Stimulated activated CD4-positive, alpha-beta T cell treated with anti-CD3 and anti-CD28 coated beads, TNF-alpha, amount 100 ng/mL, for 48 hours (primary cell): ENCODE results near the gene SLC6A18.
"Not testable (repeated sequence)": the region's sequence is repeated elsewhere in the genome, so short reads cannot be mapped to it uniquely, and the experiment has no call there.

Experiments
- DNase-seq, 3 donors: peaks; one replicate each; pipeline ENCODE4 v3.0.0-alpha.2; 2020; ENCODE audit warnings: low read depth in 3 of 3

The SLC6A18 gene

DNA sequence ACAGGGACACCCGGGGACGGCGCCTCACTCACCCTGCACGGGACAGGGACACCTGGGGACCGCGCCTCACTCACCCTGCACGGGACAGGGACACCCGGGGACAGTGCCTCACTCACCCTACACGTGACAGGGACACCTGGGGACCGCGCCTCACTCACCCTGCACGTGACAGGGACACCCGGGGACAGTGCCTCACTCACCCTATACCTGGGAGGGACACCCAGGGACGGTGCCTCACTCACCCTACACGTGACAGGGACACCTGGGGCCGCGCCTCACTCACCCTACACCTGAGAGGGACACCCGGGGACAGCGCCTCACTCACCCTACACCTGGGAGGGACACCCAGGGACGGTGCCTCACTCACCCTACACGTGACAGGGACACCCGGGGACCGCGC, 65.8 kb downstream of the SLC6A18 start:
- DNase-seq: not testable (repeated sequence)

DNA sequence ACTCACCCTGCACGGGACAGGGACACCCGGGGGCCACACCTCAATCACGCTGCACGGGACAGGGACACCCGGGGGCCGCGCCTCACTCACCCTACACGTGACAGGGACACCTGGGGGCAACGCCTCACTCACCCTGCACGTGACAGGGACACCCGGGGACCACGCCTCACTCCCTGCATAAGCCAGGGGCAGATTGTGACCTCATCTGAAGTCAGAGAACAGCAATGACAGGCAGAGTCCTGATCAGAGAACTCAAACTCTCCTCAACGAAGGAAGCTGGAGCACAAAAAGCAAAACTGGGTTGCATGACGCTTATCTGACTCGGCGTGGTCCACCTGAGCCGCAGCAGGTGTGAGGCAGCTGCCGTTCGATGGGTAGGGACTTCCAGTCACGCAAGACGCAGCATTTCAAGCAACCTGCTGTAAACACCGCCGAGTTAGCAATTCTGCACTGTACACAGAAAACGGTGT, 66.5 kb downstream of the SLC6A18 start:
- no peak for DNase-seq

DNA sequence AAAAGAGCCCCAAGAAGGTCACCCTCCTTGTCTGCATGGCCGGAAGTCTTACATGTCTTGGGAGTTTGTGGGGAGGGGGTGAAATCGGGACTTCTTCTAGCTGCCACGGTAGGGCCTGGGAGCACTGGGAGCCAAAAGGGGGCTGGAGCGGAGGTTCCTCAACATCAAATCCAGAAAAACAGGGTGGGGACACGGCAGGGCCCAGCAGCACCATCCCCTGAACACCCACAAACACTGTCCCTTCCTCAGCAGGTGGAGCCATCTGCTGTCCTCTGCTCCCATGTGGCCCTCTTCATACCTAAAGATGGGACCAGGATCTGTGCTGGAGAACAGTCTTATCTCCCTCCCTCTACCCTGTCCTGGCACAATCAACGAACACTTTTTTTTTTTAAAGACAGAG, 67.0 kb downstream of the SLC6A18 start:
- DNase-seq: no peak

DNA sequence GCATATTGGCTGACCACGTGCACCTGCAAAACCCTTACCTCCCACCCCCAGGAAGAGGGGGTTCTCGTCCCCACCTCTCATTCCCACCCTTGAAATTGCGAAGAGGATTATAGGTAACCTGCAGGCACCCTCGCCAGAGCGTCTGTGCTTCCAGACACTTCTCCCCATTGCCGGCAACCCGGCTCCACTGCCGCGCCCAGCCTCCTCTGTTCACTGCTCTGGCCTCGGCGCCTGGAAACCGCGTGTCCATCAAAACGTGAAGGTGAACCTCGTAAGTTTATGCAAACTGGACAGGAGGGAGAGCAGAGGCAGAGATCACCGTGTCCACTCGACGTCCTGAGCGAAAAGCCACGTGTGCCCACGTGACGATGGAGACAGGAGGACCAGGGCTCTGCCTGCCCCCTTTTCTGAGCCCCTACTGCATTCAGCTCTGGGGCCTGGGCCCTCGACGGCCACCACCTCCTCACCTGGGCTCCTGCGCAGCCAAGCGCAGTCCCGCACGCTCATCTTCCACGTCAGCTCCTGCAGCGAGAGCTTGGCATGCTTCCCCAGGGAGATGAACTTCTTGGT, 67.8 kb downstream of the SLC6A18 start:
- DNase-seq: no peak

DNA sequence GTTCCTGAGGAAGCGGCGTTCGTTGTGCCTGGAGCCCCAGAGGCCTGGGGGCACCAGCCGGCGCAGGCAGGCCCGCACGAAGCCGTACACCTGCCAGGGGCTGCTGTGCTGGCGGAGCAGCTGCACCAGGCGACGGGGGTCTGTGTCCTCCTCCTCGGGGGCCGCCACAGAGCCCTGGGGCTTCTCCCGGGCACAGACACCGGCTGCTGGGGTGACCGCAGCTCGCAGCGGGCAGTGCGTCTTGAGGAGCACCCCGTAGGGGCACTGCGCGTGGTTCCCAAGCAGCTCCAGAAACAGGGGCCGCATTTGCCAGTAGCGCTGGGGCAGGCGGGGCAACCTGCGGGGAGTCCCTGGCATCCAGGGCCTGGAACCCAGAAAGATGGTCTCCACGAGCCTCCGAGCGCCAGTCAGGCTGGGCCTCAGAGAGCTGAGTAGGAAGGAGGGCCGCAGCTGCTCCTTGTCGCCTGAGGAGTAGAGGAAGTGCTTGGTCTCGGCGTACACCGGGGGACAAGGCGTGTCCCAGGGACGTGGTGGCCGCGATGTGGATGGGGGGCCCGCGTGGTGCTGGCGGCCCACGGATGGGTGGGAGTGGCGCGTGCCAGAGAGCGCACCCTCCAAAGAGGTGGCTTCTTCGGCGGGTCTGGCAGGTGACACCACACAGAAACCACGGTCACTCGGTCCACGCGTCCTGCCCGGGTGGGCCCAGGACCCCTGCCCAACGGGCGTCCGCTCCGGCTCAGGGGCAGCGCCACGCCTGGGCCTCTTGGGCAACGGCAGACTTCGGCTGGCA, 68.4 kb downstream of the SLC6A18 start:
- no peak for DNase-seq

DNA sequence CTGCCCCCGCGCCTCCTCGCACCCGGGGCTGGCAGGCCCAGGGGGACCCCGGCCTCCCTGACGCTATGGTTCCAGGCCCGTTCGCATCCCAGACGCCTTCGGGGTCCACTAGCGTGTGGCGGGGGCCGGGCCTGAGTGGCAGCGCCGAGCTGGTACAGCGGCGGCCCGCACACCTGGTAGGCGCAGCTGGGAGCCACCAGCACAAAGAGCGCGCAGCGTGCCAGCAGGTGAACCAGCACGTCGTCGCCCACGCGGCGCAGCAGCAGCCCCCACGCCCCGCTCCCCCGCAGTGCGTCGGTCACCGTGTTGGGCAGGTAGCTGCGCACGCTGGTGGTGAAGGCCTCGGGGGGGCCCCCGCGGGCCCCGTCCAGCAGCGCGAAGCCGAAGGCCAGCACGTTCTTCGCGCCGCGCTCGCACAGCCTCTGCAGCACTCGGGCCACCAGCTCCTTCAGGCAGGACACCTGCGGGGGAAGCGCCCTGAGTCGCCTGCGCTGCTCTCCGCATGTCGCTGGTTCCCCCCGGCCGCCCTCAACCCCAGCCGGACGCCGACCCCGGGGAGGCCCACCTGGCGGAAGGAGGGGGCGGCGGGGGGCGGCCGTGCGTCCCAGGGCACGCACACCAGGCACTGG, 69.1 kb downstream of the SLC6A18 start:
- DNase-seq: no peak

DNA sequence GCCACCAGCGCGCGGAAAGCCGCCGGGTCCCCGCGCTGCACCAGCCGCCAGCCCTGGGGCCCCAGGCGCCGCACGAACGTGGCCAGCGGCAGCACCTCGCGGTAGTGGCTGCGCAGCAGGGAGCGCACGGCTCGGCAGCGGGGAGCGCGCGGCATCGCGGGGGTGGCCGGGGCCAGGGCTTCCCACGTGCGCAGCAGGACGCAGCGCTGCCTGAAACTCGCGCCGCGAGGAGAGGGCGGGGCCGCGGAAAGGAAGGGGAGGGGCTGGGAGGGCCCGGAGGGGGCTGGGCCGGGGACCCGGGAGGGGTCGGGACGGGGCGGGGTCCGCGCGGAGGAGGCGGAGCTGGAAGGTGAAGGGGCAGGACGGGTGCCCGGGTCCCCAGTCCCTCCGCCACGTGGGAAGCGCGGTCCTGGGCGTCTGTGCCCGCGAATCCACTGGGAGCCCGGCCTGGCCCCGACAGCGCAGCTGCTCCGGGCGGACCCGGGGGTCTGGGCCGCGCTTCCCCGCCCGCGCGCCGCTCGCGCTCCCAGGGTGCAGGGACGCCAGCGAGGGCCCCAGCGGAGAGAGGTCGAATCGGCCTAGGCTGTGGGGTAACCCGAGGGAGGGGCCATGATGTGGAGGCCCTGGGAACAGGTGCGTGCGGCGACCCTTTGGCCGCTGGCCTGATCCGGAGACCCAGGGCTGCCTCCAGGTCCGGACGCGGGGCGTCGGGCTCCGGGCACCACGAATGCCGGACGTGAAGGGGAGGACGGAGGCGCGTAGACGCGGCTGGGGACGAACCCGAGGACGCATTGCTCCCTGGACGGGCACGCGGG, 69.9 kb downstream of the SLC6A18 start, which contains the start of gene TERT:
TSS of gene TERT (minus strand) at position 234 of the 815 bp plus-strand sequence. CDS start at position 155, 79 bp downstream.
- peak; percentile 66 to 86 (median 68) for DNase-seq

DNA sequence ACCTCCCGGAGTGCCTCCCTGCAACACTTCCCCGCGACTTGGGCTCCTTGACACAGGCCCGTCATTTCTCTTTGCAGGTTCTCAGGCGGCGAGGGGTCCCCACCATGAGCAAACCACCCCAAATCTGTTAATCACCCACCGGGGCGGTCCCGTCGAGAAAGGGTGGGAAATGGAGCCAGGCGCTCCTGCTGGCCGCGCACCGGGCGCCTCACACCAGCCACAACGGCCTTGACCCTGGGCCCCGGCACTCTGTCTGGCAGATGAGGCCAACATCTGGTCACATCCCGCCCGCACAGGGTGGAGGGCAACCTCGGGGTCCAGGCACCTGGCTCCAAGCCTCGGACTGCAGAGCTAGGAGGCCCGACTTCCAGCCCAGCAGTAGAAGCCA, 70.5 kb downstream of the SLC6A18 start:
- no peak for DNase-seq
